ENCODE measurements around the gene NONO.

DNA sequence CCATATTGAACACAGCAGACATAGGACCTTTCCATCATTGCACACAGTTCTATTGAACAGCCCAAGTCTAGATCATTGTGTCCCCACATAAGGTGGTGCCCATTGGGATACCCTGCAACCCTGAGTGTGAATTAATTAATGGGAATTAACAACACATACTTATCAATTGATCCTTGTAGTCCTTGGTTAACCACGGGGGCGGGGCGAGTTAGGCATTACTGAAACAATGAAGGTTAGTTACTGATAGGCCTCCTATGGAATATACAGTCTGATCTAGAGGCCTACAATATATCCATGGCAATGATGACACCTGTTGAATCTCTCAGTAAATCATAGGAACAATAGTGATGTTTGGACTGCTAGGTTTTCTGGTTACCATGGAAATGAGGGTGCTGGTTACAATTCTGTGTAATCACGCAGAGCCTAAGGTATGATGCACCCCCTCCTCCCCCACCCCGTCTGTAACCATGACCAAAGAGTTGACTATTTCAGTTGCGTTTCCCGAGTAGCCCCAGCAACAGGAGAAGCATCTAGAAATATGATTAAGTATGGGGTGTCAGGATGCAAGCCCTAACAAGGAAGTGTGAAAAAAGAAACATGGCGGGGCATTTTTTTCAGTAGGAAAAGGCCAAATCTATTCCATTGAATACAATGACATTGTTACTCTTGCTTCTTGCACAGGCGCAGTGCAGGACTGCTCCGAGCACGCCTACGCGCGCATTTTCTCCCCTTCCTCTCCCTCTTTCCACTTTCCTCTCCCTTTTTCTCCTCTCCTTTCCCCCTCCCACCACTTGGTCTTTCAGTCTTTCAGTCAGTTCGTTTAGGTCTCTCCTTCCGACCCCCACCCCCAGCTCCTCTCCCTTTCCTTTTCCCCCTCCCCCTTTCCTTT lies 677 bp upstream of the NONO start:
- TF ChIP-seq CTCF (conservative IDR thresholded peaks at IDR 0.05; ENCODE audit: low read depth, low read length): no peak
- no peak for TF ChIP-seq EZH2 (IDR thresholded peaks at IDR 0.05; ENCODE audit: borderline replicate concordance, low read depth, low read length, poor library complexity, severe bottlenecking)

Data from A673 (cell line).